ENCODE data around the gene BRIP1.

BRIP1 gene

DNA sequence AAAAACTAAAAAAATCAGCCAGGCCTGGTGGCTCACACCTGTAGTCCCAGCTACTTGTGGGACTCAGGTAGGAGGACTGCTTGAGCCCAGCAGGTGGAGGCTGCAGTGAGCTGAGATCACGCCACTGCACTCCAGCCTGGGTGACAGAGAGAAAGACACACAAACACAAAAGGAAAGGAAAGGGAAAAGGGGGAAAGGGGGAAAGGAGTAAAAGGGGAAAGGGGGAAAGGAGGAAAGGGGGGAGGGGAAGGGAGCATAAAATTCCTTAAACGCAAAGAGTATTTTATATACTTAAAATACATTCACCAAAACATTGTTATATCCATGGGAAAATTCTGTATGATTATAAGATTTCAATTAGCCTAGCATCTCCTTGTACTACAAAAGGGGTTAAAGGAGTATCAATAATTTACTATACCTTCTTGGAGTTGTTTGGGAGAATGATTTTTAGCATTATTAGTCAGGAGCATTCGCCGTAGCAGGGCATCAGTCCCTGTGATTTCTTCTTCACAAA is 17.3 kb upstream of the BRIP1 start:
- ATAC-seq: no peak
- TF ChIP-seq ZNF8 (CRISPR knock-in tag; IDR thresholded peaks at IDR 0.05) (no peak), ZFP30 (CRISPR knock-in tag; IDR thresholded peaks at IDR 0.05) (no peak)

DNA sequence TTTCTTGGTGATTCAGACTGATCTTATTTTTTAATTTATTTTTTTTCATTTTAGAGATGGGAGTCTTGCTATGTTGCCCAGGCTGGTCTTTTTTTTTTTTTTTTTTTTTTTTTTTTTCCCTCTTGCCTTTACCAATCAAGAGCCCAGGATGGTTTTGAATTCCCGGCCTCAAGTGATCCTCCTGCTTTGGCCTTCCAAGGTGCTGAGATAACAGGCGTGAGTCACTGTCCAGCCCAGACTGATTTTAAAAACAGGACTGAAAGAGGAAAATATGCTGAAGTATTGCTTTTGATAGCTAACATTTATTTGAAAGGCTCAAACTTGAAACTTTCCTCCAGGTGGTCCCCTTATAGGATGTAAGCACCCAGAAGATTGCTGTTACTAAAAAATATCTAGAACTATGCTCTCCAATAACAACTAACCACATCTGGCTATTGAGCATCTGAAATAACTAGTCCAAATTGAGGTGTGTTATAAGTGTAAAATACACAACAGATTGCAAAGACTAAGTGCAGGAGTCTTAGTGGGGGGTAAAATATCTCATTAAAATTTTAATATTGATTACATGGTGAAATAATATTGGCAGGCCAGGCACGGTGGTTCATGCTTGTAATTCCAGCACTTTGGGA is 15.8 kb upstream of the BRIP1 start:
- ATAC-seq: no peak
- TF ChIP-seq BACH2 (CRISPR knock-in tag; IDR thresholded peaks at IDR 0.05; ENCODE audit: borderline replicate concordance) (no peak), SNAI2 (CRISPR knock-in tag; IDR thresholded peaks at IDR 0.05) (no peak), ZNF70 (CRISPR knock-in tag; IDR thresholded peaks at IDR 0.05) (no peak), ARNTL (CRISPR knock-in tag; IDR thresholded peaks at IDR 0.05; ENCODE audit: borderline replicate concordance, low read depth) (no peak), ZFP30 (CRISPR knock-in tag; IDR thresholded peaks at IDR 0.05) (no peak), ISL1 (CRISPR knock-in tag; IDR thresholded peaks at IDR 0.05) (no peak), ZFP3 (CRISPR knock-in tag; IDR thresholded peaks at IDR 0.05) (no peak), ZNF565 (CRISPR knock-in tag; conservative IDR thresholded peaks at IDR 0.05; ENCODE audit: low read depth) (no peak), OSR1 (CRISPR knock-in tag; IDR thresholded peaks at IDR 0.05) (no peak), RARB (CRISPR knock-in tag; IDR thresholded peaks at IDR 0.05) (no peak), ZC3H10 (CRISPR knock-in tag; IDR thresholded peaks at IDR 0.05) (no peak), GLIS3 (CRISPR knock-in tag; IDR thresholded peaks at IDR 0.05) (no peak), CSDC2 (CRISPR knock-in tag; IDR thresholded peaks at IDR 0.05) (no peak), ESRRG (CRISPR knock-in tag; IDR thresholded peaks at IDR 0.05) (no peak), ZNF8 (CRISPR knock-in tag; IDR thresholded peaks at IDR 0.05) (no peak)
- TF ChIP-seq, protein P1, sequence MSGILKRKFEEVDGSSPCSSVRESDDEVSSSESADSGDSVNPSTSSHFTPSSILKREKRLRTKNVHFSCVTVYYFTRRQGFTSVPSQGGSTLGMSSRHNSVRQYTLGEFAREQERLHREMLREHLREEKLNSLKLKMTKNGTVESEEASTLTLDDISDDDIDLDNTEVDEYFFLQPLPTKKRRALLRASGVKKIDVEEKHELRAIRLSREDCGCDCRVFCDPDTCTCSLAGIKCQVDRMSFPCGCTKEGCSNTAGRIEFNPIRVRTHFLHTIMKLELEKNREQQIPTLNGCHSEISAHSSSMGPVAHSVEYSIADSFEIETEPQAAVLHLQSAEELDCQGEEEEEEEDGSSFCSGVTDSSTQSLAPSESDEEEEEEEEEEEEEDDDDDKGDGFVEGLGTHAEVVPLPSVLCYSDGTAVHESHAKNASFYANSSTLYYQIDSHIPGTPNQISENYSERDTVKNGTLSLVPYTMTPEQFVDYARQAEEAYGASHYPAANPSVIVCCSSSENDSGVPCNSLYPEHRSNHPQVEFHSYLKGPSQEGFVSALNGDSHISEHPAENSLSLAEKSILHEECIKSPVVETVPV (CRISPR knock-in tag; IDR thresholded peaks at IDR 0.05): no peak
- TF ChIP-seq, protein P2, sequence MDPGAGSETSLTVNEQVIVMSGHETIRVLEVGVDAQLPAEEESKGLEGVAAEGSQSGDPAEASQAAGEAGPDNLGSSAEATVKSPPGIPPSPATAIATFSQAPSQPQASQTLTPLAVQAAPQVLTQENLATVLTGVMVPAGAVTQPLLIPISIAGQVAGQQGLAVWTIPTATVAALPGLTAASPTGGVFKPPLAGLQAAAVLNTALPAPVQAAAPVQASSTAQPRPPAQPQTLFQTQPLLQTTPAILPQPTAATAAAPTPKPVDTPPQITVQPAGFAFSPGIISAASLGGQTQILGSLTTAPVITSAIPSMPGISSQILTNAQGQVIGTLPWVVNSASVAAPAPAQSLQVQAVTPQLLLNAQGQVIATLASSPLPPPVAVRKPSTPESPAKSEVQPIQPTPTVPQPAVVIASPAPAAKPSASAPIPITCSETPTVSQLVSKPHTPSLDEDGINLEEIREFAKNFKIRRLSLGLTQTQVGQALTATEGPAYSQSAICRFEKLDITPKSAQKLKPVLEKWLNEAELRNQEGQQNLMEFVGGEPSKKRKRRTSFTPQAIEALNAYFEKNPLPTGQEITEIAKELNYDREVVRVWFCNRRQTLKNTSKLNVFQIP (CRISPR knock-in tag; IDR thresholded peaks at IDR 0.05; ENCODE audit: borderline replicate concordance, low read depth): no peak
- TF ChIP-seq, protein P3, sequence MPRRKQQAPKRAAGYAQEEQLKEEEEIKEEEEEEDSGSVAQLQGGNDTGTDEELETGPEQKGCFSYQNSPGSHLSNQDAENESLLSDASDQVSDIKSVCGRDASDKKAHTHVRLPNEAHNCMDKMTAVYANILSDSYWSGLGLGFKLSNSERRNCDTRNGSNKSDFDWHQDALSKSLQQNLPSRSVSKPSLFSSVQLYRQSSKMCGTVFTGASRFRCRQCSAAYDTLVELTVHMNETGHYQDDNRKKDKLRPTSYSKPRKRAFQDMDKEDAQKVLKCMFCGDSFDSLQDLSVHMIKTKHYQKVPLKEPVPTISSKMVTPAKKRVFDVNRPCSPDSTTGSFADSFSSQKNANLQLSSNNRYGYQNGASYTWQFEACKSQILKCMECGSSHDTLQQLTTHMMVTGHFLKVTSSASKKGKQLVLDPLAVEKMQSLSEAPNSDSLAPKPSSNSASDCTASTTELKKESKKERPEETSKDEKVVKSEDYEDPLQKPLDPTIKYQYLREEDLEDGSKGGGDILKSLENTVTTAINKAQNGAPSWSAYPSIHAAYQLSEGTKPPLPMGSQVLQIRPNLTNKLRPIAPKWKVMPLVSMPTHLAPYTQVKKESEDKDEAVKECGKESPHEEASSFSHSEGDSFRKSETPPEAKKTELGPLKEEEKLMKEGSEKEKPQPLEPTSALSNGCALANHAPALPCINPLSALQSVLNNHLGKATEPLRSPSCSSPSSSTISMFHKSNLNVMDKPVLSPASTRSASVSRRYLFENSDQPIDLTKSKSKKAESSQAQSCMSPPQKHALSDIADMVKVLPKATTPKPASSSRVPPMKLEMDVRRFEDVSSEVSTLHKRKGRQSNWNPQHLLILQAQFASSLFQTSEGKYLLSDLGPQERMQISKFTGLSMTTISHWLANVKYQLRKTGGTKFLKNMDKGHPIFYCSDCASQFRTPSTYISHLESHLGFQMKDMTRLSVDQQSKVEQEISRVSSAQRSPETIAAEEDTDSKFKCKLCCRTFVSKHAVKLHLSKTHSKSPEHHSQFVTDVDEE (CRISPR knock-in tag; IDR thresholded peaks at IDR 0.05): no peak

DNA sequence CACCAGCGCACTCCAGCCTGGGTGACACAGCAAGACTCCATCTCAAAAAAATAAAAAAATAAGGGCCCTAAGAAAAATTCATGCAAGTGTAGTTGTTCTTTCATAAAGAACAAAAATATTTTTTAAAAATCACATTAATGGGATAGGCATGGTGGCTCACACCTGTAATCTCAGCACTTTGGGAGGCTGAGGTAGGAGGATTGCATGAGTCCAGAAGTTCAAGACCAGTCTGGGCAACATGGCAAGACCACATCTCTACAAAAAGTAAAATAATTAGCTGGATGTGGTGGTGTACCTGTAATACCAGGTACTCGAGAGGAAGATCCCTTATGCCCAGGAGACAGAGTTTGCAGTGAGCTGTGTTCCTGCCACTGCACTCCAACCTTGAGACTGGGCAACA is 15.2 kb upstream of the BRIP1 start:
- no peak for ATAC-seq
- TF ChIP-seq ZNF8 (CRISPR knock-in tag; IDR thresholded peaks at IDR 0.05): no peak
- TF ChIP-seq, protein P4, sequence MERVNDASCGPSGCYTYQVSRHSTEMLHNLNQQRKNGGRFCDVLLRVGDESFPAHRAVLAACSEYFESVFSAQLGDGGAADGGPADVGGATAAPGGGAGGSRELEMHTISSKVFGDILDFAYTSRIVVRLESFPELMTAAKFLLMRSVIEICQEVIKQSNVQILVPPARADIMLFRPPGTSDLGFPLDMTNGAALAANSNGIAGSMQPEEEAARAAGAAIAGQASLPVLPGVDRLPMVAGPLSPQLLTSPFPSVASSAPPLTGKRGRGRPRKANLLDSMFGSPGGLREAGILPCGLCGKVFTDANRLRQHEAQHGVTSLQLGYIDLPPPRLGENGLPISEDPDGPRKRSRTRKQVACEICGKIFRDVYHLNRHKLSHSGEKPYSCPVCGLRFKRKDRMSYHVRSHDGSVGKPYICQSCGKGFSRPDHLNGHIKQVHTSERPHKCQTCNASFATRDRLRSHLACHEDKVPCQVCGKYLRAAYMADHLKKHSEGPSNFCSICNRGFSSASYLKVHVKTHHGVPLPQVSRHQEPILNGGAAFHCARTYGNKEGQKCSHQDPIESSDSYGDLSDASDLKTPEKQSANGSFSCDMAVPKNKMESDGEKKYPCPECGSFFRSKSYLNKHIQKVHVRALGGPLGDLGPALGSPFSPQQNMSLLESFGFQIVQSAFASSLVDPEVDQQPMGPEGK (CRISPR knock-in tag; IDR thresholded peaks at IDR 0.05; ENCODE audit: borderline replicate concordance): no peak
- TF ChIP-seq BACH2 (CRISPR knock-in tag; IDR thresholded peaks at IDR 0.05; ENCODE audit: borderline replicate concordance): no peak
- TF ChIP-seq ZNF70 (CRISPR knock-in tag; IDR thresholded peaks at IDR 0.05): no peak
- TF ChIP-seq RARB (CRISPR knock-in tag; IDR thresholded peaks at IDR 0.05): no peak
- TF ChIP-seq, protein P5, sequence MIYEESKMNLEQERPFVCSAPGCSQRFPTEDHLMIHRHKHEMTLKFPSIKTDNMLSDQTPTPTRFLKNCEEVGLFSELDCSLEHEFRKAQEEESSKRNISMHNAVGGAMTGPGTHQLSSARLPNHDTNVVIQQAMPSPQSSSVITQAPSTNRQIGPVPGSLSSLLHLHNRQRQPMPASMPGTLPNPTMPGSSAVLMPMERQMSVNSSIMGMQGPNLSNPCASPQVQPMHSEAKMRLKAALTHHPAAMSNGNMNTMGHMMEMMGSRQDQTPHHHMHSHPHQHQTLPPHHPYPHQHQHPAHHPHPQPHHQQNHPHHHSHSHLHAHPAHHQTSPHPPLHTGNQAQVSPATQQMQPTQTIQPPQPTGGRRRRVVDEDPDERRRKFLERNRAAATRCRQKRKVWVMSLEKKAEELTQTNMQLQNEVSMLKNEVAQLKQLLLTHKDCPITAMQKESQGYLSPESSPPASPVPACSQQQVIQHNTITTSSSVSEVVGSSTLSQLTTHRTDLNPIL (CRISPR knock-in tag; IDR thresholded peaks at IDR 0.05; ENCODE audit: low read depth): no peak
- TF ChIP-seq GLIS3 (CRISPR knock-in tag; IDR thresholded peaks at IDR 0.05): no peak
- no peak for TF ChIP-seq CSDC2 (CRISPR knock-in tag; IDR thresholded peaks at IDR 0.05)
- TF ChIP-seq, protein P3 (CRISPR knock-in tag; IDR thresholded peaks at IDR 0.05): no peak
- no peak for TF ChIP-seq ISL1 (CRISPR knock-in tag; IDR thresholded peaks at IDR 0.05)
- TF ChIP-seq, protein P1 (CRISPR knock-in tag; IDR thresholded peaks at IDR 0.05): no peak
- TF ChIP-seq, protein P2 (CRISPR knock-in tag; IDR thresholded peaks at IDR 0.05; ENCODE audit: borderline replicate concordance, low read depth): no peak

All from SK-N-SH treated with all-trans-retinoic acid at 6 μM for 48 hours (cell line).